T-helper 1 cell treated with Interleukin-12 subunit alpha and Interleukin-12 subunit beta and Interleukin-4 antibody, amounts not matched to agents 30 ng/mL and 1 ng/mL, for 36 hours (primary cell): ENCODE measurements around the gene TRIP4. TPM values are rescaled to one million over a fixed set of nuclear protein-coding genes. Genes with fewer than 3 reads are reported as not detected.
"Not testable (repeated sequence)": the region's sequence is repeated elsewhere in the genome, so short reads cannot be mapped to it uniquely, and the experiment has no call there.

ENCODE experiments used
- intact Hi-C: fragments of 100-400 bp; cut with micrococcal nuclease; formaldehyde crosslinking; loops from one replicate; pipeline ENCODE4 v1.15.1; 2024
- total RNA-seq: library from RNA; stranded (reverse); gene quantifications from 2 replicates; pipeline ENCODE4 v1.2.3, GENCODE V29; 2022

The TRIP4 gene
- total RNA-seq, 1 donor from 2014 or later, result 32.8 TPM

DNA sequence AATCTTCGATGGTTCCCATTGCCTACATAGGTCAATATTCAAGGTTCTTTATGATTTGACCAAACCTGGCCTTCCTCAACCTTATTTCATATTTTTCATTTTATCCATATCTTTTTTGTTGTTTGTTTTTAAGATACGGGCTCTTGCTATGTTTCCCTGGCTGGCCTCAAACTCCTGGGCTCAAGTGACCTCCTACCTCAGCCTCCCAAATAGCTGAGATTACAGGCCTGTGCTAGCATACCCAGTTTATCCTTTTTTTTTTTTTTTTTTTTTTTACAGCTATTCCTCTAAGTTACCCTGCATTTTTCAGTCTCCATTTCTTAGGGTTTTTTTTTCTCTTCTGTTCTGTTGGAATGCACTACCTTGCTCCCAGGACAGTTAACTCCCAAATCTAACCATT is 87.2 kb downstream of the TRIP4 start:
- intact Hi-C loops, result no loop called here

- intact Hi-C loops, result no loop called here
These were observed 88.9 kb downstream of the TRIP4 start for GRCh38 chr15:64476550-64476949.

GRCh38 chr15:64478863-64479262 is 91.2 kb downstream of the TRIP4 start:
- intact Hi-C loops, result no loop called here

DNA sequence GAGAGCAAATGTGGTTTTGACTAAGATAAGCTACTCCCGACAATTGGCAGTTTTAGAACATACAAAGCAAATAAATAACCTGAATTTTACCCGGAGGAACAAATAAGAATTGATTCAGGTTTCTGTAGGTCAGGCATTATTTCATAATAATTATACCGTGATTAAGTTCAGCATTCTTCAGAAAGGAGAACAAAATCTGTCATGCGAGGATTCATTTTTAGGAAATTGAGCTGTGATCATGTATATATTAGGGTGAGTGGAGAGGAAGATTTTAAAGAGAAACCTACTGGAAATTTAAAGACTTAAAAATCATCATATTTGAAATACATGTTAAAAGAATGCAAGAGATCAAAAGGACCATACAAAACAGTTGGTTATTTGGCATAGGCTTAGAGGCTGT is 93.3 kb downstream of the TRIP4 start:
- intact Hi-C loops, result no loop called here

GRCh38 chr15:64483749-64484148 is 96.1 kb downstream of the TRIP4 start:
- intact Hi-C loops, result no loop called here

GRCh38 chr15:64485796-64486195 is 98.2 kb downstream of the TRIP4 start:
- intact Hi-C loops, result no loop called here

DNA sequence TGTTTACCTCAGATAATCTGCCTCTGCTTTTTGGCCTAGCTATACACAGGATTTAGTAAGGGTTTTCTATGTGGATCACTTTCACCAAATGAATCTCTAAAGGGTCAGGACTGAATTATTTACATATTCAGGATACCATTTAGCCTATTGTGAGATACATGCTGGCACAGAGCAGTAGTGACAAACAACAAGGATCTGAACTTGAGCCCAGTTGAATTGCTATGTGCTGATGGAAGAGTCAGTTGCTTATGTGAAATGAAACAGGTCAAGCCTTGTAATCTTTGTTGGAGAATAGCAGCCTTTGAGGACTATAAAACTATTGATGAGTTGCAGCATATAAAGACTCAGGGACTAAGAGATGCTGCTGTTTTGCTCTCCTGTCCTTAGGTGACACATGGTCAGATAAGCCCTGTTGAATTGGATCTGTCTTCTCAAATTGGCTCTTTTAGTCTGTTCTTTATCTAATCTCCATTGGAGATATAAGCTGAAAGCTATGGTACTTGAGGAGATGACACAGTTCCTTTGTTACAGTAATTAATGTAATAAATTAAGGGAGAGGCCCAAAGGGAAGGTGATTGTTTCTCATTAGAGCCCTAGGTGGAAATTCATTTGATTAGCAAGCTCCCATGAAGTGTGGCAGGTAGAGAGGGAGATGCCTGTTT is 103.1 kb downstream of the TRIP4 start:
- intact Hi-C loops, result no loop called here

- intact Hi-C loops, result no loop called here
These were observed 106.0 kb downstream of the TRIP4 start for GRCh38 chr15:64493641-64494040.

DNA sequence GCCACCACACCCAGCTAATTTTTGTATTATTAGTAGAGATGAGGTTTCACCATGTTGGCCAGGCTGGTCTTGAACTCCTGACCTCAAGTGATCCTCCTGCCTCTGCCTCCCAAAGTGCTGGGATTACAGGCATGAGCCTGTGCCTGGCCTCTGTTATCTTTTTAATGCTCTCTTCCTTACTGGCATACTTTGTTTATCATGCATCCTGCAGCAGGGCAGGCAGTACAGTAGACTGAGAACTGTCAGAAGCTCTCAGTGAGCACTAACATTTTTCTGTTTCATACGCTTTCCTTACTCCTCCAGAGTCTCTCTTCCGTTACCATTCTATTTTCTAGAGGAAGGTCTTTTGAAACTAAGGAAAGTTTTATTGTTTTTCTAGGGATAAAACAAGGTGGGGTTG is 108.3 kb downstream of the TRIP4 start:
- intact Hi-C loops, result not testable (repeated sequence)

GRCh38 chr15:64500695-64501395 is 113.2 kb downstream of the TRIP4 start:
- intact Hi-C loops, result loop anchor here (5.0 kb wide), 1 partner anchor 151 kb away; no protein-coding TSS in a partner anchor

GRCh38 chr15:64501396-64501715 is 113.7 kb downstream of the TRIP4 start:
- intact Hi-C loops, result loop anchor here (5.0 kb wide), 1 partner anchor 151 kb away; no protein-coding TSS in a partner anchor

GRCh38 chr15:64502151-64502550 is 114.5 kb downstream of the TRIP4 start:
- intact Hi-C loops, result loop anchor here (2.0 to 5.0 kb wide), 3 partner anchors 31 to 150 kb away; partner anchors contain the start of gene ZNF609

- intact Hi-C loops, result loop anchor here (2.0 to 5.0 kb wide), 3 partner anchors 30 to 150 kb away; partner anchors contain the start of gene ZNF609
These were observed 114.9 kb downstream of the TRIP4 start for GRCh38 chr15:64502551-64502950.

DNA sequence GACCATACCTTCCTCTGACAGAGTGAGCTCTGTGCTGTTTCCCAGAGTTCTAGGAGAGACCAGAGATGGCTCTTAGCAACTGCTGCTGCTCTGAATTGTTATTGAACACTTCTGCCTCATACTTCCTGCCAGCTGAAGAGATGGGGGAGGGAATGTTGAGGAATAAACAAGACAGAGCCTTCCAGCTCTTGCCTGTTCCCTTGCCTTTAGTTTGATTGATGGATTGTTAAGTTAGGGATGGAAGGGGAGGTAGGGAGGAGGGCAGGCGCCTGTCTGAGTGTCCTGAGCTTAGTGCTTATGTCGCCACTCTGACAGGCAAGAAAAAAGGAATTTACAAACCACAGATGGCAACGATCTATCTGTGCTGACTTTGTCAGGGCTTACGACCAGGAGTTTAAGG is 115.6 kb downstream of the TRIP4 start:
- intact Hi-C loops, result loop anchor here (2.0 to 5.0 kb wide), 3 partner anchors 30 to 149 kb away; partner anchors contain the start of gene ZNF609

DNA sequence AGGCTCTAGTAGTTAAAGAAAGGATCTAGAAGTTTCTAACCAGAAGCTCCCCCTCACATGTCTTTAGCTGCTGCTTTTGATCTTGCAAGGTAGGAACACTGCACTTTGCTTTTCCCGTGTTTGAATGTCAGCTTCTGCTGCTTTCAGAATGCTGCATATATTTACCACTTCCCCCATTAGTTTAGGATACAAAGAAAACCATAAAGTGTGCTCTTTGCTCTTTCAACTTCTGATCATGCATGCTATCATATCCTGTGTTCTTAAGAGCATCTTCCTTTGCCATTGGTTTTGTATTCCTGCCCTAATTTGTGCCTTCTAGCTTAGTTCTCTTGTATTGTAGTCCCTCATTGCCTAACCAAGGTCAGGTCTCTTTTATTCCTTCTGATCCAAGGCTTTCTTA is 116.0 kb downstream of the TRIP4 start:
- intact Hi-C loops, result loop anchor here (2.0 to 5.0 kb wide), 3 partner anchors 29 to 149 kb away; partner anchors contain the start of gene ZNF609

Other genes with a start within 250 kb of the TRIP4 start
- gene SNX22, start 236.1 kb upstream of the TRIP4 start, total RNA-seq, result 0.37 and 0.51 TPM in 2 replicates
- gene PPIB, start 224.8 kb upstream of the TRIP4 start, total RNA-seq, result 541 and 558 TPM in 2 replicates
- gene CSNK1G1, start 31.7 kb upstream of the TRIP4 start, total RNA-seq, result 30.1 and 32.8 TPM in 2 replicates
- gene PCLAF, start 6.4 kb upstream of the TRIP4 start, total RNA-seq, result 68.1 and 69.5 TPM in 2 replicates
- 45.0 and 45.8 TPM in 2 replicates for gene ZNF609, start 72.7 kb downstream of the TRIP4 start, total RNA-seq